Activated CD8-positive, alpha-beta T cell treated with anti-CD3 and anti-CD28 coated beads, Interleukin-2, amount 10 ng/mL, durations not matched to agents 7 days and 5 days (primary cell): Measurements from ENCODE around the gene NFE2L1. TPM values are rescaled to one million over a fixed set of nuclear protein-coding genes. Genes with fewer than 3 reads are reported as not detected.
"Not testable (repeated sequence)": the region's sequence is repeated elsewhere in the genome, so short reads cannot be mapped to it uniquely, and the experiment has no call there.

Source experiments
- ATAC-seq: fragments of 150-1000 bp; cut with Tn5 transposase; one replicate; pipeline ENCODE4 v1.10.0; 2021; ENCODE audit warnings: moderate library complexity
- CTCF ChIA-PET: fragments of 350-600 bp; sonication (Branson Sonifier 250); formaldehyde crosslinking; loops from one replicate; lab custom pipeline; 2021; ENCODE audit warnings: antibody characterized with exemption; lab: Charles Lee
- POLR2A ChIA-PET: fragments of 350-600 bp; sonication (Branson Sonifier 250); formaldehyde crosslinking; loops from one replicate; lab custom pipeline; 2021; ENCODE audit warnings: antibody characterized with exemption; lab: Charles Lee
- DNase-seq: peaks from one replicate; pipeline ENCODE4 v3.0.0-alpha.2; 2020
- H3K27ac Mint-ChIP-seq: one replicate; pipeline ENCODE4 v1.8.0; 2021; ENCODE audit warnings: mild to moderate bottlenecking, mixed read lengths
- H3K27me3 Mint-ChIP-seq: one replicate; pipeline ENCODE4 v1.8.0; 2021; ENCODE audit warnings: low read depth, mixed read lengths
- H3K36me3 Mint-ChIP-seq: one replicate; pipeline ENCODE4 v1.8.0; 2021; ENCODE audit warnings: low read depth, mixed read lengths
- H3K4me1 Mint-ChIP-seq: one replicate; pipeline ENCODE4 v1.8.0; 2021; ENCODE audit warnings: low read depth, mixed read lengths
- H3K4me3 Mint-ChIP-seq: one replicate; pipeline ENCODE4 v1.8.0; 2021; ENCODE audit warnings: mild to moderate bottlenecking, mixed read lengths
- H3K9me3 Mint-ChIP-seq: one replicate; pipeline ENCODE4 v1.8.0; 2022; ENCODE audit warnings: mixed read lengths; ENCODE audit not compliant: insufficient read depth
- total RNA-seq, 2 experiments: library from RNA; stranded (reverse); gene quantifications; one replicate each; pipeline ENCODE4 v1.2.3, GENCODE V29; 2021

NFE2L1 gene
- total RNA-seq, 2 experiments from 2014 or later, result 44.1 to 50.7 TPM

DNA sequence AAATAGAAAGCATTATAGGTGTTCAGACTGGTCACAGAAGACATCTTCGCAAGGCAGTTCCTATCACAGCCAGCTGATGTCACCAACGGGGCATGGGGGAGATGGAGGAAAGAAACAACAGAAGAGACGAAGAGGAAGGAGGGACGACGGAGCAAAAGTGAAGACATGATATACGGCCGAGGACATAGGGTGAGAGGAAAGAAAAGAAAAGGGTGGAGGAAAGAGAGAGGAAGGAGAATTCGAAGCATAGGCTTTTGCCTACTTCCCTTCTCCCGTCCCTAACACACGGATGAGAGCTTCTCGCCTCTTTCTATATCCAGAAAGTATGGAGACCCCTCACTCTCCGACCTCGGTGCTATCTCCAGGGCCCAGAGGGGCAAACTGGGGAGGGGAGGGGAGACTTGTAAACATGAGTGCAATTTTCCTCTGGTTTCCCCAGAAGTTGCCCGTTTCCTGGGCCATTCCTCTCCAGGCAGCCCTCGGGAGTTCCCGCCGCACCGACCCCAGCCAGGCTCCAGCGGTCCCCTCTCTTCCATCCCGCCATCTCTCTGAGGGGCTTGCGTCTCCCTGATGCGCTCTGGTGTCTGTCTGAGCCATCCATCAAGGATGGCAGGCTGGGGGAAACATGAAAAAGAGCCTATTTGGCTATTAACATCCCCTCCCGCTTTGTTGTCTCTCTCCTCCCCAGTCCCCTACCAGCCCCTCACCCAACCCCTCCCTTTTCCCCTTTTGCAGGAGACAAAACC is 36.6 kb upstream of the NFE2L1 start:
- DNase-seq (peak; percentile 74), ATAC-seq (peak; percentile 77)
- POLR2A ChIA-PET, result interaction anchor here (0.6 to 1.0 kb wide), 2 partner anchors 55 to 116 kb away, joined by 6 read pairs; partner anchors contain the start of gene SP2
- peaks cover 22% of the 10 kb centered on the region for H3K4me1 Mint-ChIP-seq
- H3K27me3 Mint-ChIP-seq, result peaks cover 44% of the 10 kb centered on the region
- H3K9me3 Mint-ChIP-seq, result no peaks in the 10 kb centered on the region
- no peaks in the 10 kb centered on the region for H3K36me3 Mint-ChIP-seq
- CTCF ChIA-PET, result interaction anchor here (0.7 to 3.4 kb wide), 24 partner anchors 9 to 313 kb away, joined by 3 to 30 read pairs (median 4); partner anchors contain the start of genes CDK5RAP3 and SNX11
- H3K27ac Mint-ChIP-seq, result no peak overlapping the region
- H3K4me3 Mint-ChIP-seq, result peak overlapping the region; percentile 63

DNA sequence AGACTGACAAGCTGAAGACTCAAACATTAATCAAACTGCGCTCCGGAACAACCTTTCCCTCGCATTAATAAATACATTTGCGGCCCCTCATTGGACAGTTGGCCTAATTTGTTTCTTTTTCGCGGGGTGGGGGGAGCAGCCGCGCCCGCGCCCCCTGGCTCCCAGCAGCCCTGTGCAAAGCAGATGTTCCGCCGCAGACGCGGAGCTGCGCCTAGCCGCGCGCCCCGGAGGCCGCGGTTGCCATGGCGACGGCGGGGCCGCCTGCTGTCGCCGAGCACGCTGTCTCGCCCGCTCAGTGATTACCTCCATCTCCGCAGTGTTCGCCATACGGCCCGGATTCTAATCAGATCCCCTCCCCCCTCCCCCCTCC is 36.0 kb upstream of the NFE2L1 start:
- peaks cover 25% of the 10 kb centered on the region for H3K4me1 Mint-ChIP-seq
- peak; percentile 79 for DNase-seq
- no peaks in the 10 kb centered on the region for H3K36me3 Mint-ChIP-seq
- CTCF ChIA-PET, result interaction anchor here (0.9 to 3.4 kb wide), 17 partner anchors 8 to 115 kb away, joined by 3 to 30 read pairs (median 5); partner anchors contain the start of genes CDK5RAP3 and SNX11
- H3K9me3 Mint-ChIP-seq, result no peaks in the 10 kb centered on the region
- peak; percentile 88 for ATAC-seq
- POLR2A ChIA-PET, result interaction anchor here (0.6 to 1.0 kb wide), 2 partner anchors 116 to 549 kb away, joined by 3 to 6 read pairs; partner anchors contain the start of gene SP2
- peaks cover 40% of the 10 kb centered on the region for H3K27me3 Mint-ChIP-seq
- peak overlapping the region; percentile 63 for H3K4me3 Mint-ChIP-seq
- no peak overlapping the region for H3K27ac Mint-ChIP-seq

DNA sequence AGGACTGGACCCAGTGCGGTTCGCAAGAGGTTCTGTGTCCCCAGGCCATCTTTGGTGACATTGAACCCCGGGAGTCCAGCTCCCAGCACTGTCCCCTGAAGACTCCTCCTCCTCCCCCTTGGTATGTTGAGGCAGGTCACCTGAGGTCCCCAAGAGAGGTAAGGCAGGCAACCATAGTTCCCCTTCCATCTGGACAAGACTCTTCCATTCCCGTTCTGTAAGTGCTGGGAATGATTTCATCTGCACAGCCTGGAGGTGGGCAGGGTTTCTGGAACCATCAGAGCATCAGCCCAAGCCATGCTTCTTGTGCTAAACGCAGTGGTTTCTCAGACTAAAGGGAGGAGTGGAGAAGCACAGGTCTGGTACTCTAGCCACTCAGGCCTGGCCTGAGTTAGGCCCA is 35.5 kb upstream of the NFE2L1 start:
- no peak for ATAC-seq
- Mint-ChIP-seq H3K27ac (no peak overlapping the region), H3K36me3 (no peaks in the 10 kb centered on the region), H3K9me3 (no peaks in the 10 kb centered on the region), H3K27me3 (peaks cover 36% of the 10 kb centered on the region), H3K4me3 (peak overlapping the region; percentile 63), H3K4me1 (peaks cover 30% of the 10 kb centered on the region)
- ChIA-PET POLR2A (interaction anchor here (0.6 to 1.0 kb wide), 2 partner anchors 117 to 548 kb away, joined by 3 to 6 read pairs; partner anchors contain the start of gene SP2), CTCF (interaction anchor here (0.9 to 3.4 kb wide), 12 partner anchors 8 to 116 kb away, joined by 3 to 30 read pairs (median 5); partner anchors contain the start of gene CDK5RAP3)
- DNase-seq, result no peak

DNA sequence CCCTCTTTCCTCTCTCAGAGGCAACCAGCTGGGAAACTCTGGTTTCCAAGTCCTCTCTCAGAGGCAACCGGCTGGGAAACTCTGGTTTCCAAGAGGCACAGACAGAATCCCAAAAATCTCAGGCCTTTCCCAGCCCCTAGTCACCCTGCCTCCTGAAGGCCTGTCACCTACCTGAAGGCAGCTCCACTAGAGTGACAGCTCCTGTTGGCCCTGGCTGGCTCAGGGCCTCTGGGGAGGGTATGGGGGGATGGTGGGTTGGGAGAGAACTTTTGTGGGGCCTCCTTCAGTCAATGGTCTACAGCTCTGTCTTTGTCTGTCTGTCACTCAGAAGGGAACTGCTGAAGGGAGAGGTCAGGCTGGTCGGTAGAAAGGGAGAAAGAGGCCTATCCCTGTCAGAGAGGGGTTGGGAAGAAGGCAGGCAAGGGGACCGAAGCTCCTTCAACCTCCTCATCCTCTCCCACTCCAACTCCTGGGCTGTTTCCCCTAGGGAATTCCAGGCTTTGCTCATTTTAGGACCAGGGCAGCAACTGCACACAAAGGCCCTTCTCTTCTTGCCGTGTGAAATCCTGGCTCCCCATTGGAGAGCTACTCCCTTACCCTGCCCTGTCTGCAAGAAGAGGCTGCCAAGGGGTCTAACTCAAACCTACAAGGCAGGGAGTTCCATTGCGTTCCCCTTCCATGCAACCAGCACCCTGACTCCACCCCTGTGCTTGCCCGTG is 34.1 kb upstream of the NFE2L1 start:
- ChIA-PET CTCF (interaction anchor here (0.6 to 6.7 kb wide), 8 partner anchors 10 to 605 kb away, joined by 3 to 120 read pairs (median 4); partner anchors contain the start of gene CDK5RAP3), POLR2A (no interaction called here)
- Mint-ChIP-seq H3K27ac (no peak overlapping the region), H3K27me3 (peaks cover 32% of the 10 kb centered on the region), H3K9me3 (no peaks in the 10 kb centered on the region), H3K36me3 (no peaks in the 10 kb centered on the region), H3K4me1 (peaks cover 42% of the 10 kb centered on the region), H3K4me3 (no peak overlapping the region)
- ATAC-seq (no peak), DNase-seq (no peak)

DNA sequence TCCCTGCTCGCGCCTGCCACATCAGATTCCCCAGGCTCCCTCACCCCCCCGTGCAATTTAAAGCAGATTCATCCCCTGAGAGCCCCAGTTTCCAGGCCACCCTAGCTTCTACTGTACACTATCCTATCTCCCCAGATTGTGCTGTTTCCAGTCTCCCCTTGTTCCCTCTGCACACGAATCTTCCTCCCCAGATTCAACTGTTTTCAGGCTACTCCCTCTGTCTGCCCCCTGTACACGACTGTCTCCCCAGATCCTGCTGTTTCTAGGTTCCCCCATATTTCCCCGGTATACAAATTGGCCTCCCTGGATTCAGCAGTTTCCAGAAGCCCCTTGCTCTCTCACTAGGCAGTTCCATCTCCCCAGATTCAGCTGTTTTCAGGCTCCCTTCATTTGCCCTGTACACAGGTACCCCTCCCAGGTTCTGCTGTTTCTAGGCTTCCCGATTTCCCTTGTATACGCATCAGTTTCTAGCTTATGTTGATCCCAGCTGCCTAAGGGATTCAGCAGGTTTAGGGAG is 33.5 kb upstream of the NFE2L1 start:
- H3K27ac Mint-ChIP-seq, result no peak overlapping the region
- H3K4me1 Mint-ChIP-seq, result peaks cover 42% of the 10 kb centered on the region
- no peak overlapping the region for H3K4me3 Mint-ChIP-seq
- H3K9me3 Mint-ChIP-seq, result no peaks in the 10 kb centered on the region
- ChIA-PET CTCF (interaction anchor here (0.6 to 6.7 kb wide), 7 partner anchors 11 to 604 kb away, joined by 3 to 120 read pairs (median 4); partner anchors contain the start of gene CDK5RAP3), POLR2A (interaction anchor here (0.6 kb wide), 1 partner anchor 66 kb away, joined by 3 read pairs; no protein-coding TSS in a partner anchor)
- H3K36me3 Mint-ChIP-seq, result no peaks in the 10 kb centered on the region
- no peak for ATAC-seq
- DNase-seq, result no peak
- H3K27me3 Mint-ChIP-seq, result peaks cover 32% of the 10 kb centered on the region

DNA sequence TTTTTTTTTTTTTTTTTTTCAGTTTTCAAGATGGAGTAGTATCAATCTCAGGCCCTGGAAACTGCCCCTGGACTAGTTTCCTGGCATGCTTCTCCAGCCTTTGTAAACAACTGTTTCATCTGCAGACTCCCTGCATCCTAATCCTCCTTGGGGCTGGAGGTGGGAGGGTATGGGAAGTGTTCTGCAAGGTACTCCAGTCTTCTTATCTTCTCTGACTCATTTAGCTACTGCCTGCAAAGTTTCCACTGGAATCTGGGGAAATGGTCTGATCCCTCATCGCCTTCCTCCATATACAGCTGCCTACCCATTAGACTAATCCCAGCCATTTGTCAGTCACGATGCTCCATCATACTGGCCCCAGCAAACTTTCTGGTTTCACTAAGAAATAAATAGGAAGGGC is 32.0 kb upstream of the NFE2L1 start:
- ATAC-seq, result no peak
- no peak overlapping the region for H3K27ac Mint-ChIP-seq
- peaks cover 30% of the 10 kb centered on the region for H3K27me3 Mint-ChIP-seq
- ChIA-PET POLR2A (no interaction called here), CTCF (interaction anchor here (2.3 to 6.7 kb wide), 4 partner anchors 10 to 67 kb away, joined by 12 to 120 read pairs (median 46); partner anchors contain the start of gene CDK5RAP3)
- no peak overlapping the region for H3K4me3 Mint-ChIP-seq
- no peaks in the 10 kb centered on the region for H3K9me3 Mint-ChIP-seq
- H3K36me3 Mint-ChIP-seq, result no peaks in the 10 kb centered on the region
- no peak for DNase-seq
- H3K4me1 Mint-ChIP-seq, result peaks cover 42% of the 10 kb centered on the region

DNA sequence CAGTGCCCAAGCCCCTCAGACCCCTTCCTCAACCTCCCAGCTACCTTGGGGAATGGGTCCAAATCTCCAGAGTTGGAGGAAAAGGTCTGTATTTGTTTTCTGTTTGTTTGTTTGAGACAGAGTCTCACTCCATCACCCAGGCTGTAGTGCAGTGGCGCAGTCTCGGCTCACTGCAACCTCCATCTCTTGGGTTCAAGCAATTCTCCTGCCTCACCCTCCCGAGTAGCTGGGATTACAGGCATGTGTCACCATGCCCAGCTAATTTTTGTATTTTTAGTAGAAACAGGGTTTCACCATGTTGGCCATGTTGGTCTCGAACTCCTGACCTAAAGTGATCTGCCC is 30.4 kb upstream of the NFE2L1 start:
- Mint-ChIP-seq H3K4me3 (peak overlapping the region; percentile 57), H3K27me3 (peaks cover 29% of the 10 kb centered on the region), H3K27ac (peak overlapping the region; percentile 92), H3K4me1 (peaks cover 26% of the 10 kb centered on the region)
- peak; percentile 34 for ATAC-seq
- not testable (repeated sequence) for H3K9me3 Mint-ChIP-seq, DNase-seq, H3K36me3 Mint-ChIP-seq
- ChIA-PET CTCF (interaction anchor here (0.6 to 6.7 kb wide), 36 partner anchors 8 to 583 kb away, joined by 3 to 120 read pairs (median 4); partner anchors contain the start of genes CDK5RAP3, SCRN2 and SNX11), POLR2A (interaction anchor here (1.3 to 2.3 kb wide), 2 partner anchors 40 to 122 kb away, joined by 4 to 11 read pairs; partner anchors contain the start of gene SP2)

DNA sequence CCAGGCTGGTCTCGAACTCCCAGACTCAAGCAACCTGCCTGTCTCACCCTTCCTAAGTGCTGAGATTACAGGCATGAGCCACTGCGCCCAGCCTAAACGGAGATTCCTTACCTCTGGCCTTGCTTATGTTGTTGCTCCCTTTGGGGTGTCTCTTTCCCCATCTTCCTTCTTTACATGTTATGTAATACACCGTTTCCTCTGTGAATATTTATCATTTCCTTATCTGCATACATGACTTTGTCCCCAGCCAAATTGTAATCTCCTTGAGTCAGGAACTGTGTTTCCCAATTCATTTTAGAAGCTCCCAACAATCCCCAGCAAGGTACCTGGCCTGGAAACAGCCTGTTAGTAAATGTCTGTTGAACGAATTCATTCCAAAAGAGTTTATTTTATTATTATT is 26.2 kb upstream of the NFE2L1 start:
- Mint-ChIP-seq H3K4me1 (peaks cover 51% of the 10 kb centered on the region), H3K27me3 (peaks cover 21% of the 10 kb centered on the region), H3K27ac (no peak overlapping the region), H3K4me3 (no peak overlapping the region), H3K36me3 (no peaks in the 10 kb centered on the region), H3K9me3 (no peaks in the 10 kb centered on the region)
- no peak for ATAC-seq
- DNase-seq, result no peak
- ChIA-PET CTCF (interaction anchor here (1.0 to 2.8 kb wide), 3 partner anchors 73 to 571 kb away, joined by 3 to 15 read pairs (median 8); partner anchors contain the start of gene HOXB5), POLR2A (no interaction called here)

DNA sequence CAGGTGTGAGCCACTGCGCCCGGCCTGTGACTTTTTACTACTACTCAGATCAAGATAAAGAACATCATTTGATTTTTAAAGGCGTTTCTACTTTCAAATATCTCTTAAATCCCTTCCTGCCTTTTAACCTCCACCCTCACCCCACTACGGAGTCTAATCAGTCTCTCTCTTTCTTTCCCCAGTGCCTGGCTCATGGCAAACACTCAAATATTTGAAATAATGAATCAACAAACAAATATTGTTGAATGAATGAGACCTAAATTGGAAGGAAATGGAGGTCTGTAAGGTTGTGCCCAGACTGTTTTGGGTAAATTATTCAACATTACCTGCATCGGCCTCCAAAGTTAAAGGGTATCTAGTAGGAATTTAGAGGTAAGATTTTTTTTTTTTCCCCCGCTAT is 25.3 kb upstream of the NFE2L1 start:
- Mint-ChIP-seq H3K4me1 (peaks cover 43% of the 10 kb centered on the region), H3K27ac (no peak overlapping the region), H3K4me3 (no peak overlapping the region), H3K27me3 (peaks cover 21% of the 10 kb centered on the region), H3K9me3 (no peaks in the 10 kb centered on the region), H3K36me3 (no peaks in the 10 kb centered on the region)
- ATAC-seq (no peak), DNase-seq (no peak)
- CTCF ChIA-PET, result interaction anchor here (2.8 kb wide), 1 partner anchor 74 kb away, joined by 15 read pairs; no protein-coding TSS in a partner anchor
- POLR2A ChIA-PET, result no interaction called here

DNA sequence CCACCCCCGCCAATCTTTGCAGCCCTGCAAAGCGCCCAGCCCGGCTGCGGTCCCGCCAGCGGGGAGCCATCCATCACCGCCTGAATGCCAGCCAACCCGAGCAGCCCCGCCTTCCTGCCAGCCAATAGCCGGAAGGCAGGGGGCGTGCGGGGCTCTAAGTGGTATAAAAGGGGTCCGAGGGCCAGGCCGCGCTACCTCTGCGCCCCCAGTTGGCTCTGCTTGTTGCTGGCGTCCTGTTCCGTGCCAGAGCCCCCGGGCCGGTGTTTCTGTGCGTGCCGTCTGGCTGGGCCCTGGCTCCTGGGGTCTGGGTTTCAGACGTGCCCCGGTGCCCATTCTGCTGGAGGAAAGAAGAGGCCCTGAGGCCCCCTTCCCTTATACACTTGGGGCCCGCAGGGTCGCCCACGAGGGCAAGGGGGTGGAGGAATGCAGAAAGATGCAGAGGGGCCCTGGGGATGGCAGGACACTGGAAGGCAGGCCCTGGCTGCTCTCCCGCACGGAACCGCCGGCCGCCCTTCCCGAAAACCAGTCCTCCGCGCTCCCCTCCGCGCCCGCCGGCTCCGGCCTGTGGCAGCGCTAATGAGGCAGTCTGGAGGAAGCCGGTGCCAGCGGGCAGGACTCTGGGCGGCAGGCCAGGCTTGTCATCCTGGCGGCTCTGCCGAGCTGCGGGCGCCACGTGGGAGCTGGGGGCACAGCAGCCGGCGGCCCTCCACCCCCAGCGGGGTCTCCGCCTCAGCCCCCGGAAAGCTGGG is 24.6 kb upstream of the NFE2L1 start:
- Mint-ChIP-seq H3K4me3 (peak overlapping the region; percentile 62), H3K27me3 (peaks cover 21% of the 10 kb centered on the region), H3K27ac (peak overlapping the region; percentile 30), H3K36me3 (no peaks in the 10 kb centered on the region), H3K4me1 (peaks cover 36% of the 10 kb centered on the region), H3K9me3 (no peaks in the 10 kb centered on the region)
- ChIA-PET CTCF (interaction anchor here (0.8 kb wide), 1 partner anchor 53 kb away, joined by 3 read pairs; the partner anchor contains the start of gene CDK5RAP3), POLR2A (no interaction called here)
- peak; percentile 55 for DNase-seq
- peak; percentile 14 for ATAC-seq
